Muscle of back (tissue), 11 donors: ENCODE measurements around the gene PPARG. TPM values are rescaled to one million over a fixed set of nuclear protein-coding genes. Genes with fewer than 3 reads are reported as not detected.
"Not testable (repeated sequence)": the region's sequence is repeated elsewhere in the genome, so short reads cannot be mapped to it uniquely, and the experiment has no call there.

Experiments
- DNase-seq, 3 donors: peaks; one replicate each; pipeline versions ENCODE4 v3.0.0 to v3.0.0-alpha.2; 2013
- polyA plus RNA-seq, 10 donors: library from polyadenylated mRNA; unstranded; fragments of 120-200 nt; gene quantifications; one replicate each; pipeline ENCODE4 v1.2.1, GENCODE V29; 2013; ENCODE audit not compliant: insufficient read length in 10 of 10

Gene PPARG
- polyA plus RNA-seq, 10 donors: 3.3 to 11.9 (median 4.9) TPM

- no peak for DNase-seq
Observed at GRCh38 chr3:12458901-12459300, 170.0 kb downstream of the PPARG start.

GRCh38 chr3:12460127-12460526 is 171.3 kb downstream of the PPARG start:
- DNase-seq: no peak

GRCh38 chr3:12461097-12461649 is 172.3 kb downstream of the PPARG start:
- no peak for DNase-seq

GRCh38 chr3:12462159-12462947 is 173.5 kb downstream of the PPARG start:
- peak in 1 of 3 donors; percentile 53 for DNase-seq

GRCh38 chr3:12463686-12464085 is 174.8 kb downstream of the PPARG start:
- no peak for DNase-seq

GRCh38 chr3:12464181-12464580 is 175.3 kb downstream of the PPARG start:
- no peak for DNase-seq

- no peak for DNase-seq
Observed at GRCh38 chr3:12465151-12465835, 176.4 kb downstream of the PPARG start.

GRCh38 chr3:12465836-12466225 is 177.0 kb downstream of the PPARG start:
- no peak for DNase-seq

GRCh38 chr3:12467746-12468145 is 178.9 kb downstream of the PPARG start:
- no peak for DNase-seq

GRCh38 chr3:12468276-12468675 is 179.4 kb downstream of the PPARG start:
- DNase-seq: no peak

GRCh38 chr3:12468757-12469156 is 179.9 kb downstream of the PPARG start:
- no peak for DNase-seq

GRCh38 chr3:12469222-12469621 is 180.4 kb downstream of the PPARG start:
- not testable (repeated sequence) for DNase-seq

GRCh38 chr3:12470111-12470510 is 181.2 kb downstream of the PPARG start:
- DNase-seq: no peak

GRCh38 chr3:12470680-12471079 is 181.8 kb downstream of the PPARG start:
- no peak for DNase-seq

GRCh38 chr3:12471241-12471640 is 182.4 kb downstream of the PPARG start:
- DNase-seq: no peak

- peak in 1 of 3 donors; percentile 18 for DNase-seq
Observed at GRCh38 chr3:12472000-12472610, 183.2 kb downstream of the PPARG start.

GRCh38 chr3:12472796-12473195 is 183.9 kb downstream of the PPARG start:
- DNase-seq: peak in 1 of 3 donors; percentile 36

GRCh38 chr3:12473511-12473910 is 184.6 kb downstream of the PPARG start:
- peak; percentile 47 to 73 (median 48) for DNase-seq

- DNase-seq: peak in 2 of 3 donors; percentile 33 to 38
Observed at GRCh38 chr3:12476238-12476897, 187.5 kb downstream of the PPARG start.

GRCh38 chr3:12477256-12477655 is 188.4 kb downstream of the PPARG start:
- DNase-seq: no peak

- no peak for DNase-seq
Observed at GRCh38 chr3:12478326-12478725, 189.5 kb downstream of the PPARG start.

- DNase-seq: not testable (repeated sequence)
Observed at GRCh38 chr3:12479198-12479597, 190.3 kb downstream of the PPARG start.
